HL-60 (cell line): ENCODE measurements around the gene GREB1.

Source experiments
- DNase-seq, 2 experiments: peaks; one replicate each; pipeline ENCODE4 v3.0.0-alpha.2; 2010 to 2020; ENCODE audit warnings: low read depth in 1 of 2, low spot score in 1 of 2
- H3K27ac ChIP-seq: fragments of 250-450 bp; sonication (Bioruptor Pico); replicated peaks from 2 replicates; pipeline ENCODE4 v1.5.1; 2020; ENCODE audit warnings: mild to moderate bottlenecking, moderate library complexity
- H3K27me3 ChIP-seq: fragments of 250-450 bp; sonication (Bioruptor Pico); 2 replicates; pipeline ENCODE4 v1.5.1; 2021; ENCODE audit warnings: mild to moderate bottlenecking, moderate library complexity; ENCODE audit not compliant: insufficient read depth, poor library complexity, severe bottlenecking
- H3K4me3 ChIP-seq: replicated peaks from 2 replicates; pipeline ENCODE4 v1.5.1; 2011; ENCODE audit warnings: mild to moderate bottlenecking, control low read depth, low read length; ENCODE audit not compliant: insufficient read depth
- GABPA ChIP-seq: IDR thresholded peaks from 2 replicates; pipeline ENCODE4 v1.6.1; 2012; ENCODE audit warnings: low read depth
- POLR2AphosphoS5 ChIP-seq: IDR thresholded peaks from 2 replicates; pipeline ENCODE4 v1.6.1; 2012; ENCODE audit warnings: low read depth
- SPI1 ChIP-seq: IDR thresholded peaks from 2 replicates; pipeline ENCODE4 v1.6.1; 2012; ENCODE audit warnings: low read depth, mild to moderate bottlenecking, borderline replicate concordance
- TF ChIP-seq, protein P1 (sequence below): IDR thresholded peaks from 2 replicates; pipeline ENCODE4 v1.6.1; 2012; ENCODE audit warnings: low read depth; ENCODE audit not compliant: insufficient replicate concordance
- TF ChIP-seq, protein P2 (sequence below): IDR thresholded peaks from one replicate; pipeline ENCODE4 v1.5.1; 2011; ENCODE audit warnings: low read length, control low read depth, inconsistent platforms; ENCODE audit not compliant: insufficient read depth

Gene GREB1

DNA sequence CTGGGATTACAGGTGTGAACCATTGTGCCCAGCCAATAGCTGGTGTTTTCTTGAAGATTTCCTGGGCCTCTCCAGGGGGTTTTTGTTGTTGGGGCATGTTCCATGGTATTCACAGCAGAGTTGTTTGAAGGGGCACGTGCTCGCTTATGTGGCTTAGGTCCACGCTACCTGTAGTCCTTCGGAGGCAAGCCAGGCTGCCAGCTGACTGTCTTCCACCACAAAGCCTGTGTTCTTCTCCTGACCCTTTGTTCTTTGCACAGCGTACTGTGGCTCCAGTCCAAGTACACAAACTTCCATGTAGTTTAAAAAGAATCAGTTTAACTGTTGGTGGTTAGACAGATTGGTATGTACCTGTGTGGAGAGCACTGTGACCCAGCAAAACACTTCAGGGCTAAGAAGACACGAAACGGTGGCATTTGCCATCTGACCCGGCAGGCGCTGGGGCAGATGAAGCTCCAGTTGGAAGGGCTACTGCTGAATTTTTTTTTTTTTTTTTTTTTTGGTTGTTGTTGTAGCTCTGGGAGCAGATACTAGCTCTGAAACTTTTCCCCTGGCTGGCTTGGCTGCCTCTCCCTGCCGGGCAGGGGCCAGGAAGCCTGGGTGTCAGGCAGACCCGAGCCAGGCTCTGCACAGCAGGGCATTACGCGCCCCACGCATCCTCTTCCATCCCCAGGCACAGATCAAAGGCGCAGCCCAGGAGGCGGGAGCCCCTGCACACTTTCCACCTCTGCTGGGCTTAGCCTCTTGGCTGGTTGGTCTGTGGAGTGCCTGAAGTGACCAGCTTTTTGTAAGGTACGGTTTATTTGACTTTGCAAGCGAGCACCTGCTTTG, 5.7 kb downstream of the GREB1 start:
- peaks cover 3% of the 10 kb centered on the region for H3K27me3 ChIP-seq
- no peak for DNase-seq
- no peak overlapping the region for H3K4me3 ChIP-seq
- TF ChIP-seq, protein P1, sequence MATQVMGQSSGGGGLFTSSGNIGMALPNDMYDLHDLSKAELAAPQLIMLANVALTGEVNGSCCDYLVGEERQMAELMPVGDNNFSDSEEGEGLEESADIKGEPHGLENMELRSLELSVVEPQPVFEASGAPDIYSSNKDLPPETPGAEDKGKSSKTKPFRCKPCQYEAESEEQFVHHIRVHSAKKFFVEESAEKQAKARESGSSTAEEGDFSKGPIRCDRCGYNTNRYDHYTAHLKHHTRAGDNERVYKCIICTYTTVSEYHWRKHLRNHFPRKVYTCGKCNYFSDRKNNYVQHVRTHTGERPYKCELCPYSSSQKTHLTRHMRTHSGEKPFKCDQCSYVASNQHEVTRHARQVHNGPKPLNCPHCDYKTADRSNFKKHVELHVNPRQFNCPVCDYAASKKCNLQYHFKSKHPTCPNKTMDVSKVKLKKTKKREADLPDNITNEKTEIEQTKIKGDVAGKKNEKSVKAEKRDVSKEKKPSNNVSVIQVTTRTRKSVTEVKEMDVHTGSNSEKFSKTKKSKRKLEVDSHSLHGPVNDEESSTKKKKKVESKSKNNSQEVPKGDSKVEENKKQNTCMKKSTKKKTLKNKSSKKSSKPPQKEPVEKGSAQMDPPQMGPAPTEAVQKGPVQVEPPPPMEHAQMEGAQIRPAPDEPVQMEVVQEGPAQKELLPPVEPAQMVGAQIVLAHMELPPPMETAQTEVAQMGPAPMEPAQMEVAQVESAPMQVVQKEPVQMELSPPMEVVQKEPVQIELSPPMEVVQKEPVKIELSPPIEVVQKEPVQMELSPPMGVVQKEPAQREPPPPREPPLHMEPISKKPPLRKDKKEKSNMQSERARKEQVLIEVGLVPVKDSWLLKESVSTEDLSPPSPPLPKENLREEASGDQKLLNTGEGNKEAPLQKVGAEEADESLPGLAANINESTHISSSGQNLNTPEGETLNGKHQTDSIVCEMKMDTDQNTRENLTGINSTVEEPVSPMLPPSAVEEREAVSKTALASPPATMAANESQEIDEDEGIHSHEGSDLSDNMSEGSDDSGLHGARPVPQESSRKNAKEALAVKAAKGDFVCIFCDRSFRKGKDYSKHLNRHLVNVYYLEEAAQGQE = no peak
- TF ChIP-seq, protein P2, sequence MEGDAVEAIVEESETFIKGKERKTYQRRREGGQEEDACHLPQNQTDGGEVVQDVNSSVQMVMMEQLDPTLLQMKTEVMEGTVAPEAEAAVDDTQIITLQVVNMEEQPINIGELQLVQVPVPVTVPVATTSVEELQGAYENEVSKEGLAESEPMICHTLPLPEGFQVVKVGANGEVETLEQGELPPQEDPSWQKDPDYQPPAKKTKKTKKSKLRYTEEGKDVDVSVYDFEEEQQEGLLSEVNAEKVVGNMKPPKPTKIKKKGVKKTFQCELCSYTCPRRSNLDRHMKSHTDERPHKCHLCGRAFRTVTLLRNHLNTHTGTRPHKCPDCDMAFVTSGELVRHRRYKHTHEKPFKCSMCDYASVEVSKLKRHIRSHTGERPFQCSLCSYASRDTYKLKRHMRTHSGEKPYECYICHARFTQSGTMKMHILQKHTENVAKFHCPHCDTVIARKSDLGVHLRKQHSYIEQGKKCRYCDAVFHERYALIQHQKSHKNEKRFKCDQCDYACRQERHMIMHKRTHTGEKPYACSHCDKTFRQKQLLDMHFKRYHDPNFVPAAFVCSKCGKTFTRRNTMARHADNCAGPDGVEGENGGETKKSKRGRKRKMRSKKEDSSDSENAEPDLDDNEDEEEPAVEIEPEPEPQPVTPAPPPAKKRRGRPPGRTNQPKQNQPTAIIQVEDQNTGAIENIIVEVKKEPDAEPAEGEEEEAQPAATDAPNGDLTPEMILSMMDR = no peak
- TF ChIP-seq SPI1 = no peak
- no peak for TF ChIP-seq GABPA
- TF ChIP-seq POLR2AphosphoS5 = no peak
- no peak overlapping the region for H3K27ac ChIP-seq

DNA sequence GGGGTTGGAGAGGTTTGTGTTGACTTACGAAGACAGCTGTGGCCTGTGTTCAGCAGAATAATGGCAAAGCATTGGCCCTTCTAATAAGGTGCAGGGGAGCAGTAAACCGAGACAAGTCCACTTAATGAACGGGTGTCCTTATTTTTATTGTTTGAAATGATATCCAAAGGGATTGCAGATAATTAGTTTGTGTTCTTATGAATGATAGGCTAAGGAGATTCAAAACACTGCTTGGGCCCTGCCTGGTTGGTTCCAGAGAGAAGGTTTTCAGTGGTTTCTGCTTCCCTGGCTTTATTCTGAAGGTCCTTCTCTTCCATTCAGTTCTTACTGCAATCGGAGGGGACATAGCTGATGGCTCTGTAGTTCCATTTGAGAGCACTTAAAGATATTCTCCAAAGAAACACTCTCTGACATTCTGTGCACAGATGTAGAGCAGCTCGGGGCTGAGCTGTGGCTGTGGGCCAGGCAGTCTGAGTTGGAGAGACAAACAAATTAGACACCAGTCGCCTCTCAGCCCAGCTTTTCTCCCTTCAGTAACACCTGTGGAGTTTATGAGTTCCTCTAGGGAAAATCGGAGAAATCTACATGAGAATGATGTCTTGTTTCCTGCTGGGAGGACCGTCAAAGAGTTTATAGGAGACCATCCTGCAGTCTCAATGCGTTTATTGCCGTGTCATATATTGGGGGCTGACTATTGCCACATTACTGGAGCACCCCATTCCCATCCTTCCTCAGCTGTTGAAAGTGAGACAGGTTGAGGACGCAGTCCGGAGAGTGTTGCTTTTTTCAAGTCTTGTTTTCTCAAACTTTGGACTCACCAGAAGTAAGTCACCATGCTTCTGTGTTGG, 6.5 kb downstream of the GREB1 start:
- Histone ChIP-seq H3K4me3 (no peak overlapping the region), H3K27me3 (peaks cover 3% of the 10 kb centered on the region), H3K27ac (no peak overlapping the region)
- TF ChIP-seq GABPA (no peak), POLR2AphosphoS5 (no peak), SPI1 (no peak)
- TF ChIP-seq, protein P1 = no peak
- TF ChIP-seq, protein P2 = no peak
- no peak for DNase-seq

DNA sequence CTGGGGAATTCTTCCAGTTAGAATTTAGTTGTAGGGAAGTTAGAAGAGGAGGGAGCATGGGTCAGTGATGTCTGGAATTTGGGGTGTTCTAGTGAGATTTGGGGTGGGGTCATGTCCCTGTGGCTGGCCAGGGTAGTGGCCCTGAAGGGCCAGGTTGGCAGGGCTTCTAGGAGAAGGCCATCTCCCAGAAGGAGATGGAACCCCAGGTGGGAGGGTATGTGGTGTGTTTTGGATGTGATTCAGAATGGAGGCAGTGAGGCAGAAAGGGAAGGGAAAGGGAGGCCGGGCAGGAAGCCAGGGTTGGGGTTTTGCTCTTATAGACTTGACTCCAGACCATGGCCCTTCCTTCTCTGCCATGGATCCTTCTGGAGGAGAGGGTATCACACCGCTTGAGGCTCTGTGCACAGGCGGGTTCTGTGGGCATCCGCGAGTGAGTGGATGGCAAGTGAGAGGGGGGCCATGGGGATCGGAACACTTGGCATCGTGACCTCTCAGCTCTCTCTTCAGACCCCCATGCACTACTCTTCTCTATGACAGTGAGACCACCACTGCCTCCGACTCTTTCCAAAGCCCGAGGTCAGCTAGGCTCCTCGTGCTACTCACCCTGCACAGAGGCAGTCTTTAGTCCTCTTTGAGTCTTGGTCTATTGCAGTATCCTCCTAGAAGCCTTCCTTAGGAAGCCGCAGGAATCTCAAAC, 7.3 kb downstream of the GREB1 start:
- TF ChIP-seq GABPA (no peak), SPI1 (no peak), POLR2AphosphoS5 (no peak)
- TF ChIP-seq, protein P1 = no peak
- TF ChIP-seq, protein P2 = no peak
- Histone ChIP-seq H3K27ac (no peak overlapping the region), H3K4me3 (no peak overlapping the region), H3K27me3 (peaks cover 3% of the 10 kb centered on the region)
- no peak for DNase-seq
